ENCODE measurements around the gene SH3PXD2A.
"Not testable (repeated sequence)": the region's sequence is repeated elsewhere in the genome, so short reads cannot be mapped to it uniquely, and the experiment has no call there.

Gene SH3PXD2A

DNA sequence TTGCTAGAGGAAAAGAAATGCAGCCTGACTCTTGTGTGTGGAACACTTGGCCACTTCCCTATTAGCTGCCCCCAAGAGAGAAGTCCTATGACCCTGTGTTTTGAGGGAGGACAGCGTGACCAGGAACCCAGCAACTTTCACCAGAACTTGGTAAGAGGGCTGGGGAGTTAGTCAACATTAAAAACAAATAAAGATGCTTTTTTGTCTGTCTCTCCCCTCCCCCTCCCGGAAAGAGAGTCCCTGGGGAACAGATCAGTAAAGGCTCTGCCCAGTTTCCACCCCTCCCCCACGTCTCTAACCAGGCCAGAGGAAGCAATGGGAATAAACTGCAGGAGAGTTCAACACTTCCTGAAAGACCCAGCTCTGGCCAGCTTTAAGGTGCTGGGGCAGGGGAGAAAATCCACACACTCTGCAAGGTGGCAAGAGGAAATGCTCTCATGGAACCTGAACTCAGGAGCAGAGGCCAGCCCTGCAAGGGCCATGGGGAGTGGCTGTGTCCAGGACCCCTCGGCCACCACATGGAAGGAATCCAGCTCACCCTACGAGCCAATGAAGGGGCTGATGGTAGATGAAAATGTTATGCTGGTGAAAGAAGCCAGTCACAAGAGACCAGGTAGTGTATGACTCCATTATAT lies 21.5 kb downstream of the SH3PXD2A start:
- DNase-seq: peak; percentile 42

DNA sequence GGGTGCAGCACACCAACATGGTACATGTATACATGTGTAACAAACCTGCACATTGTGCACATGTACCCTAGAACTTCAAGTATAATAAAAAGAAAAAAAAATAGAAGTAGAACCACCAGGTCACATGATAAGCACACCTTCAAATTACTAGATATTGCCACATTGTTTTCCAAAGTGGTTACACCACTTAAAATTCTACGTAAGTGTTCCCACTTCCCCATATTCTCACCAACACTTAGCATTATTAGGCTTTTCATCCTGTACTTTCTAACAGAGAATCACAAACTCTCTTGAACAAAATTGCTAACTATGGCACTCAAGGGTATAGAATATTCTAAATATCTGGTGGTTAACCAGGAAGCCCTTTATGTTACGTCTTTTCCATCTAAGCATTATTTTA lies 22.6 kb downstream of the SH3PXD2A start:
- no peak for DNase-seq

DNA sequence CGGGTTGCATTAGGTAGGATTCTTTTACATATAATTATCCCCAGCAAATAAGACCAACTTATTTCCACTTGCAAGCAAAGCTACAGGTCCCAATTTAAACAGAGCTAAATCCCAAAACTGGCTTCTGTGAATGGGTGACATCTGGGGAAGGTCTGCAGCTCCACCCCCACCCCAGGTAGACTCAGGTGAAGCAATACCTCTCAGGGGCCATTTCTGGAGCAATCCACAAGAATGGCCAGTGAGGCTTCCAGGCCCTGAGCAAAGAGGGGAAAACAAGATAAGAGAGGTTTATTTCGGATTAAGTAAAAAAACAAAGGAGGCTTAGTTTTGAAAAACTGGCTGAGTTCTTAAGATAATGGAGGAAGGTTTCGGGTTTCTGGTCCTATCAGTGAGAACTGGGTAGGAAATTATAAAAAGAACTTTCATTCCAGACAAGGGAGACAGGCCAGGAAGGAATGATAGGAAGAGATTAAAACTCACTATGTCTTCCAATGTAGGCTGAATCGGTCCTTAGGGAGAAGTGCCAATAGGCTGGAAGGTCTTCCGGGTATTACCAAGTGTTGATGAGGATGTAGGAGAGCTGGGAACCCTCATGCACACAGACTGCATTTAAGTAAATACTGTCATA lies 25.4 kb downstream of the SH3PXD2A start:
- no peak for DNase-seq

DNA sequence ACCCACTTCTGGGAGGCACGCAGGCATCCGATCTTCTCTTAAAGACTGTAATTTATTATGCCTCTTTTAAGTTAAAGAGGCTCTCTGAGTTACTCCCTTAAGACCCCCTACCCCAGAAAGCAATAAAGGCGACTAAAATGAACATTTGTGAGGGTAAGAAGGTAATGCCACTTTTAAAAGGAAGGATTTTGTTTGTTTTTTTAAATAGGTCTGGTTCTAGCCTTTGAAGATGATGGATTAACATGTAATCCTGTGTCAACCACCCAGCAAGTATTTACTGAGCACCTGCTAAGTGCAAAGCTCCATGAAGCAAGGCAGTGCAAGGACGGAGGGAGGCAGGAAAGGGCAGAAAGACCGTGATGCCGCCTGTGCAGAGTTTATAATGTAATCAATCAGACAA lies 26.1 kb downstream of the SH3PXD2A start:
- DNase-seq: no peak

DNA sequence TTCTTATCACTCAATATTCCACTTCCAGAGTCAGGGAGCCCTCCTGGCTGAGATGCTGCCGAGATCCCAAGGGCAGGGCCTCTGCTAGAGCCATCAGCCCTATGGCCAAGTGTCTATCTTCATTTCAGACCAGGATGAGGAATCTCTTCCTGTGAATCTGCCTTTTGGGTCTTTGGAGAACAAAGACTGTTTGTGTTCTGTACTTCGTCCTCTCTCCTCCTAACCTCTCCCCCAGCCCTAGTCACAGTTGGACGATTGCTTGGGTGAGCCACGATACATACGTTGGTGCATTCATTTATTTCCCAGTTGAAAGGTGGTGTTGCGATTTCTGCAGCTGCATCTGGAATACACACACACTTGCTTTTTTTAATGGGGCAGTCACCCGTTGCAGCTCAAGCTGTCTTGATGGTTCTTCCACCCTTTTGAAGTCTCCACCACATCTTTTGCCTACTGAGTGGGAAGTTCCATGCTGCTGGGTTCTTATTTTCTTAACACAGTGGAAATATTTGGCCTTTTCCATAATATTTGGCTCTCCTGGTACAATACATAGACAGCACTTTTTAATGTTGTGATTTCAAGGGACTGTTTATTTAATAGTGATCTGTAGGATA lies 26.7 kb downstream of the SH3PXD2A start:
- no peak for DNase-seq

DNA sequence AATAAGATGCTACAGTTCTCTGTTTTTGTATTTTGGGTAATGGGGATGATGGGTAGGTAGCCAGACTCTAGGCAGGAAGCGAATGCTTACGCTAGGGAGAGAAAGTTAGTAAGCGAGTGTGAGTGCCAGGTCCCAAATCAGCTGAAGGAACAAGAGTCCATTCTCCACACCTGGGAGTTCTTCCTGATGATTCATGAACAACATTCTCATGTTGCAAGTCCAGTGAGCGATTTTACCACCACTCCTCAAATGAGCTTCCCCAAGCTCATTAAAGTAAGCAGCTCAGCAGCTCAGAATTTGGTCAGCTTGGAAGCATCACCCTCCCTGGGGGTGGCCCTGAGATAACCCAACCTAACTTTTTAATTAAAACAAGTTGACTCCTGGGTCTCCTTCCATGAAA lies 27.3 kb downstream of the SH3PXD2A start:
- DNase-seq: no peak

DNA sequence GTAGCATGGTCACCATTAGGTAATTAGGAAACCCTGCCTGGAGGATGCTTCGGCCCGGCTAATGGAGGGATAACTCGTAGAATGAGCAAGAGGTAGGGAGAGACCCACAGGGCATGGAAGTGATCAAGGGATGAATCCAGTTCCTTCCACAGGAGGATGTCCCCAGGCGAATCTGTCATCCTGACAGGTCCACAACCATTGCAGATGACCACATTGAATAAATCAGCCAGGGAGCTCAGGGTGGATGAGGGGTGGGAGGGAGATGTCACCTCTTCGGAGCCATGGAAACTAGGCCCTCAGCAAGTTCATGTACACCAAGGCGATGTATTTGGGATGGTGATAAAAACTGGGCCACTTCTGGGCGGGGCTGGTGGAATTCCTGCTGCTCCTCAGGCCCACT lies 28.5 kb downstream of the SH3PXD2A start:
- DNase-seq: no peak

DNA sequence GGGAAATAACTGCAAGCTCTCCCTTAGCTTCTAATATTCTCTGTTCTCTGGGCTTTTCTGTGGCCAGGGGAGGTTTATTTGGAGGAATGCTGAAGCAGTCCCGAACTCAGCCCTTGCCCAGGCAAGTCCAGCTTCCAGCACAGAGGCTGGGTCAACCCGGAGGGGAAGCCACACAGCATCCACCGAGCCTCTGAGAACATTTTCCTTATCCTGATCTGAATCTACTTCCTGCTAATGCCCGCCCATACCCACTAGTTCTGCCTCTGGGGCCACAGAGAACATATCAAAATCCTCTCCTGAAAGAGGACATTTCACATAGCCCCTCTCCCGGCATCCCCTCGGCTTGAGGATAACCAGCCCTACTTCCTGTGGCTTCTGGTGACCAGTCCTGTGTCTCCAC lies 31.1 kb downstream of the SH3PXD2A start:
- DNase-seq: no peak

DNA sequence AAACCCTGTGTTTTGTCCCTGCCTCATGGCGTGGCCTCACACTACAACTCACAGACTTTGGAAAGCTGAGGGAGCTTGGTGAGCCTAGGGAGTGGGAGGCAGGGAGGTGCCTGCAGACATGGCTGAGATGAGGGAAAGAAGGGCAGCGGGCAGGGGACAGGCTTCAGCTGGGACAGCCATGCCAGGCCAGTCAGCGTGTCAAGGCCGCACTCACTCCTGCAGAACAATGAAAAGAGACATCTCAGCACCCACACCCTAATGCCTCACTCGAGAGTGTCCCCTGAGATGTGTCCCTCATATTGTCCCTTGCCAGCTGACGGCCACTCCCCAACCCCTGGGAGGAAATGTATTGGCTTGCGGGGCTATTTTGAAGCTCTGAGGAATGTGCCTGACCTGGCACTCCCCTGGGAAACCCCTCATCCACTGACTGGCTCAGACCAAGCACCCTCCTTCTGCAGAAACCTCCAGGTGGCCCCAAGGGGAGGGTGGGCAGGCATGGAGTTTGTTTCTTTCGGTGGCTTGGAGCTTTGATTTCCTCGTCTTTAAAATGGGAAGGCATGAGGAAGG lies 31.6 kb downstream of the SH3PXD2A start:
- no peak for DNase-seq

DNA sequence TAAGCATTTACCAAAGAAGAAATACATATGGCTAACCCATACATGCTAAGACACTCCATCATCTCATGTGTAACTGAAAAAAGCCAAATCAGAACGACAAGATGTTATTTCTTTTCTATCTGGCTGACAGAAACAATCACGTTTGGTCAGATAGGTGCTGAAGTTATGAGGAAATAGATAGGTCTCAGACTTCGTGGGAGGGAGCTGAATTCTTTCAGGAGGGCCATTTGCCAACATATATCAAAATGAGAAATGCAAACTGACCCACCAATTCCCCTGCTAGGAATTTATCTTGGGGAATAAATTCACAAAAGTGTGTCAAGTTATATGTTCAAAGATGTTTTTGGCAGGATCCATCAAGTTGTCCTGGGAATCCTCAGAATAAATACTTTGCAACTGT lies 32.6 kb downstream of the SH3PXD2A start:
- DNase-seq: no peak

DNA sequence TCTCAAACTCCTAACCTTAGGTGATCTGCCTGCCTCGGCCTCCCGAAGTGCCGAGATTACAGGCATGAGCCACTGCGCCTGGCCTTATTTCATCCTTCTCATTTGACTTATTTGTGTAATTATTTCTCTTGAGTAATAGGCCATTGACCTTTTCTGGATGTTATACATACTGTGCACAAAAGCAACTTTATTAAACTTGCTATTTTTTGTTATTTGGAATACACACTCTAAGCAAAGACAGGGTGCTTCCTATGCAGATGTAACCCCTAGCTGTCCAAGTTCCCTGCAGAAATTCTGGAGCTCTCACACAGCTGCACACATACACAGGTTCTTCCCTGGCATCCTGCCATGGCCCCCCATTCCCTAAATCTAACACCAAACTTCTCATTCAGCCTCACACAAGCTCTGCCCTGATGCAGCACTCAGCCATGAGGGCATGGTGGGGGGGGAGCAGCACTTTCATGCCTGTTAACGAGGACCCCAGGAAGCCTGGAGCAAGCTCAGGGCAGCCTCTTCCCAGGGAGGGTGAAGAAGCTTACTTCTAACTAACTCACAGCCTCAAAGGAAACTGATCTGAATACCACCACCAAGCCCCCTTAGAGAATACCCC lies 33.2 kb downstream of the SH3PXD2A start:
- DNase-seq: no peak

DNA sequence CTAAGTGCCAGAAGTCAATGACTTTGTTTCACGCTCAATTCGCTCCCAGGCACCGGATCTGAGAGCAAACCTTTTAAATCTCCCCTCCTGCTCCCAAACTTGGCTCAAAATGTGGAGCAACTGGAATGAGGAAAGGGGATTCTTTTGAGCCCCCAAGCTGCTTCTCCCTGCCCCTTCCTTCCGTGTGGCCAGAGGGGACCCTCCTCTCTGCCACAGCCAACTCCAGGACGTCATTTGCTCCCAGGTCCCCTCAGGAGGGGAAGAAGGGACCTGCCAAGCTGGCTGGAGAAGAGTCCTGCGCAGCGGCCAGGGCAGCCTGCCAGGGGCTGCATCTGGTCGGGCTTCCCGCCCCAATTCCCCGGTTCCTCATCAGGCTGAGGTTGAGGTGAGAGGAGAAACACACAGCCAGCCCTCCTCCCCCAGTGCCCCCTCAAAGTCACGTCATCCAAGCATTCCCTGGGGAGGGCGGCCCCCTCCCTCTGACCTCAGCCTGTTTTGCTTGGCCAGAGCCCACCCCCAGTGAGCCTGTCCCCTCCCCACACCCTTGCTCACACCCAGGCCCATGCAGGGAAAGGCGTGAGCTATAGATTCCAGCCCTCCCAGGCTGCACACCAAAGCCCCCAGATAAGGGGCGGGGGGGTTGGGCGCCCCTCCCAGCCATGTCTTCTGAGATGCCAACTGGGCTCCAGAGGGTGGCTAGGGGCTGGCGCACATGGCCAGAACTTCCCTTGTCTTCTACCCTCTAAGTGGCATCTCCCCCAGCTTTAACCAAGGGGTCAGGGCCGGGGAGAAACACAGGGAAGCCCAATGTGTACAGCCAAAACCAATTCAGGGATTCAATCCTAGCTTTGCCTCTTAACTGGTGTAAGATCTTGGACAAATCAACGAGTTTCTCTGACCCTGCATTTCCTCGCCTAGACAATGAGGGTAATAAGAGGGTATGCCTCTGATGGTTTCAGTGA lies 35.0 kb downstream of the SH3PXD2A start:
- DNase-seq: no peak

DNA sequence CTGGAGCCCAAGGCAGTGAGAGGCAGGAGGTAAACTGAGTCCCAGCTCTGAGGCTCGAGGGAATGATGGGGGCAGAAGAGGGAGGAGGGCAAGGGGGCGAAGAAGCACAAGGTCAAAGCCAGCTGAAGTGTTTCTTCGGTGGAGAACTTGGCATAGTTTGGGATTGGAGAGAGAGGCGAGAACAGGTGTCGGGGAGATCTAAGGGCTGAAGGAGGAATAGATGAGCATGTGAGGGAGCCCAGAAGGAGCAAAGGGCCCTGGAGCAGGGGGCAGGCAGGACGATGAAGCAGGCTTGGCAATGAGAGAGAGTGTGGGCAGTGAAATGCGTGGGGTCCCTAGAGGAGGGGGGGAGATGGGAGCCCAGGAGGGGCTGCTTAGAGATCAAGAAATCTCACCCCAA lies 35.9 kb downstream of the SH3PXD2A start:
- no peak for DNase-seq

DNA sequence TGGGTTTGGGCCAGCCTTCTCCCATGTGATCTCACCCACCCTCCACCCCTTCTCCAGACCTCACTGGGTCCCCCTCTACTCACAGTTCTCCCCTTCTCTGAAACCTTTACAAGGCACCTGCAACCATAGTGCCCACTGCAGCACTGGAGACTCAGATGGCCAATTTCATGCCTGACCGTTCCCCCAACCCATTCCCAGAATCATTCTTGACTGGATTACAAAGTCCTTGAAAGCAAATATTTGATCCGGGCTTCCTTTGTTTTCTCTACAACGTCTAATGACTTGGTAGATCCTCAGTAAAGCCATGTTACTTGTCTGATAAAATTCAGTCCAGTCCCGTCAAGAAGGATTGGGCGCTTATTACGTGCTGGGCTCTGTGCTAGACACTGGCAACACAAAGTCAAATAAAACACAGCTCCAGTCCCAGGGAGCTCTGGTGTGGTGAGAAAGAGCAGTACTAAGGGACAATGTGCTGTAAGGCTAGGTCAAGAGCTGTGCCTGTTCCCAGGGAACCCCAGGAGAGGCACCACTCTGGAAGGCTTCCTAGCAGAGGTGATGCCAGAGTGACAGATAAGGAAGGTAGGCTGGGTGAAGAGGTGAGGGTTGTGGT lies 36.5 kb downstream of the SH3PXD2A start:
- DNase-seq: no peak

DNA sequence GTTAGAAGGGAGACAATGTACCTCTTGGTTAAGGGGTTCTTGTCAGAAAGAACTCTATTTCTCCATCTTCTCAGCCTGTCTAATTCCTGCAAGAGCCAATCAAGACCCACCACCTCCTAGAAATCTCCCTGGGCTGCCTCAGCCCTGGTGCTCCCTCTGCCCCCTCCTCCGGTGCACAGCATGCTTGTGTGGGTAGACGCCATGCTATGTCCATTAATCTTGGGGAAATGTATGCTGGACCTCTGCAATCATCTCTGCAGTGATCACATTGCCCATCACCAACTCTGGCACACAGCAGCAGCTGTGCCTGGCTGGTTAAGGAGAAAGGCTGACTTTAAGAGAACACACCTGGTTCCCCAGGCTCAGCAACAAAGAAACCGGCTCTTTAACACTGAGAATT lies 37.3 kb downstream of the SH3PXD2A start:
- DNase-seq: no peak

DNA sequence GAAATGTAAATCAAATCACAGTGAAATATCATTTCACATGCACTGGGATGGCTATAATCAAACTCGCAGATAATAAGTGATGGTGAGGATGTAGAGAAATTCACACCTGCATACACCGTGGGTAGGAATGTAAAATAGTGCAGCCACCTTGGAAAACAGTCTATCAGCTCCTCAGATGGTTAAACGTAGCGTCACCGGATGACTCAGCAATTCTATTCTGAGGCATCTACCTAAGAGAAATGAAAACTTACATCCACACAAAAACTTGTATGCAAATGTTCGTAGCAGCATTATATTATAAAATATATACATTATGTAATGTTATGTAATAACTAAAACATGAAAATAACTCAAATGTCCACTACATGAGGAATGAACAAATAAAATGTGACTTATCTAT lies 38.9 kb downstream of the SH3PXD2A start:
- no peak for DNase-seq

DNA sequence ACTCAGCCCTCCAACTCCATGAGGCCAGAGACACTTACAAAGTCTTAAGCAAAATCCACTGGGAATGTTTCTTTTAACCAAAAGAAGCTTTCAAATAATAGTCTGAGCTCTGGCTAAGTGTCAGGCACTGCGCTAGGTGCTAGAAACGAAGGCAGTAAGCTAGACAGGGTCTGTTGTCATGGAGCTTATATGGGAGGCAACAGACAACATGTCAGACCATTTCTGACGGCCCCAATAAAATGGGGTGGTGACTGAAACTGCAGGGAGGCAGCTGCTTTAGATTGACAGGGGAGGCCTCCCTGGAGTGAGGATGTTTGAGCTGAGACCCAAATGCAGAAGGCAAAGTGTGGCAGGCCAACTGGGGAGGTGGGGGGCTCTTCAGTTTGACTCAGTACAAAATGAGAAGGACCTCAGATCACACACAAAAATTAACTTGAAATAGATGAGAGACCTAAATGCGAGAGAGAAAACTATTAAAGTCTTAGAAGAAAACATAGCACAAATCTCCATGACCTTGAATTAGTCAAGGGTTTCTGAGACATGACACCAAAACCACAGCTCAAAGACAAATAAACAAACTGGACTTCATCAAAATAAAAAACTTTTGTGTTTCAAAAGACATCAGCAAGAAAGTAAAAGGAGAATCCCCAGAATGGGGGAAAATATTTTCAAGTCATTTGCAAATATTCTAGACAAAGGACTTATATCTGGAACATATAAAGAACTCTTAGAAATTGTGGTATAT lies 40.6 kb downstream of the SH3PXD2A start:
- DNase-seq: no peak

DNA sequence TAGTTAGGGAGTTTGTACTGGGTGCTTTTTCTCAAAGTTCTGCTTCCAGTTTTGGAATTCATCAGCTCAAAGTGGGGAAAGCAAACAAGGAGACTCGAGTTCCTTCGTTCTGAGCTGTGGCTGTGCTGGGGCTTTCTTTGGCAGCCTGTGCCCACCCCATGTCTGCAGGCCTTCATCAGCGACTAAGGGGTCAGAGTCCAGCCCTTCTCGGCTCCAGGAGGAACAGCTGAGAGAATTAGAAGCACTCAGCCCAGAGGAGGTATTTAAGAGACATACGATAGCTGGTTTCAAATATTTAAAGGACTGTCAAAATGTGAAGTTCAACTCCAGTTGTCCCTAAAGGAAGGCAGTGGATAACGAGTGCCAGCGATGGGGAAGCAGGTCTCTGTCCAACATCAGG lies 41.3 kb downstream of the SH3PXD2A start:
- DNase-seq: no peak

DNA sequence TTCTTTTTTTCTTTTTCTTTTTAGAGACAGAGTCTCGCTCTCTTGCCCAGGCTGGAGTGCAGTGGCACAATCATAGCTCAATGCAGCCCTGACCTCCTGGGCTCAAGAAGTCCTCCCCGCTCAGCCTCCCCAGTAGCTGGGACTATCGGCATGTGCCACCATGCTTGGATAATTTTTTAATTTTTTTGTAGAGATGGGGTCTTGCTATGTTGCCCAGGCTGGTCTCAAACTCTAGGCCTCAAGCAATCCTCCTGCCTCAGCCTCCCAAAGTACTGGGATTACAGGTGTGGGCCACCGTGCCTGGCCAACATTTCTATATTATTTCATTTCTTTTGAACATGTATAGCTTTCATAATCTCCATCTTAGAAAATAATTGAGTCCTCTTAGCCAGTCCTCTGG lies 42.1 kb downstream of the SH3PXD2A start:
- not testable (repeated sequence) for DNase-seq

DNA sequence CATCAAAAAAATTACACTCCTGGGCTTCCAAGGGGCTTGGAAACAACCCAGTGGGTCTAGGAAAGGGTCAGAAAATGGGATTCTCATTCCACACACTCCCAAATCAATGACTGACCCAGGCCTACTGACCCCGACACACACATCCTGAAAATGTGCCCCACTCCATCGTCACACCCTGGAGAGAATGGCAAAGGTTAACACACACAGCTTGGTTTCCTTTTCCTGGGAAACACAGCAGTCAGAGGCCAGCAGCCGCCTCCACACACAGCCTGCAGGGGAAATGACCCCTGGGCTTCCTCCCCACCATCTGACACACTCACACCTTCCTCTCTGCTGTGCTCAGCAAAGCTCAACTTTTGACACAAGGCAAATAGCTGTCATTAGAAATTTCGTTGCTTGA lies 42.9 kb downstream of the SH3PXD2A start:
- no peak for DNase-seq

DNA sequence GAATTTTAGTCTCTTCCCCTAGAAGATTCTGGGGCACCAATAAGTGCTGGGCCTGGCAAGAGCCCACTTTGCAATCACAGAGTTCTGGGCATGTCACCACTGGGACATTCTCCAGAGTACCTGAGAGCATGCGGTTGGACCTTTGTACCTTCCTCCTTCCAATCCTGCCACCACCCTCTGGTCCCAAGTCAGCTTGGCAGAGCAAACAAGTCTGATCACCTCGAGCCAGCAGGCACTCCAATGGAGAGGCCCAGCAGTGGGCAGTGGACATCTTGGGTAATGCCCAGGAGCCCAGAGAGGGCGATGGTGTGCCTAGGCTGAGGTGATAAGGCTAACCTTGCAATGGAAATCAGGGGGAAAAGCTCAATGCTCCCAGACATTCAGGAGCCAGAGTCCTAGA lies 43.4 kb downstream of the SH3PXD2A start:
- no peak for DNase-seq

DNA sequence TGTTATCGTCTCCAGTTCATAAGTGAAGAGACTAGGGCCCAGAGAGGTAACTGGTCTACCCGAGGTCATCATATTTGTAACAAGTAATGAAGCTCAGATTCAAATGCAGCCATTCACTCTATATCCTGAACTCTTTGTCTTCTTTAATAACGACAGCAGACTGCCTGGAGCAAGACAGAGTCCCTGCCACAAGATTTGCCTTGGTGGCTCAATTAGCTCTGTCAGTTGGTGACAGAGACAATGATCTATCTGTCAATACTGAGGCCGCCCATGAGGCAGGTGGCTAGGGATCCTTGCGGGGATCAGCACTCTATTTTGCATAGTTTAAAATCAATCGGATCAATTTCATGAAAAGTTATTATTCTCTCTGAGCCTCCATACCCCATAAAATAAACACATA lies 43.9 kb downstream of the SH3PXD2A start:
- DNase-seq: no peak
